DMS53 (cell line): ENCODE results near the gene ENPP3.
A peak's percentile ranks its signal among the peaks of the same experiment; 100 is the strongest.

Experiments
- DNase-seq: peaks from one replicate; lab custom pipeline; 2025; lab: John Stamatoyannopoulos, UW

Gene ENPP3

DNA sequence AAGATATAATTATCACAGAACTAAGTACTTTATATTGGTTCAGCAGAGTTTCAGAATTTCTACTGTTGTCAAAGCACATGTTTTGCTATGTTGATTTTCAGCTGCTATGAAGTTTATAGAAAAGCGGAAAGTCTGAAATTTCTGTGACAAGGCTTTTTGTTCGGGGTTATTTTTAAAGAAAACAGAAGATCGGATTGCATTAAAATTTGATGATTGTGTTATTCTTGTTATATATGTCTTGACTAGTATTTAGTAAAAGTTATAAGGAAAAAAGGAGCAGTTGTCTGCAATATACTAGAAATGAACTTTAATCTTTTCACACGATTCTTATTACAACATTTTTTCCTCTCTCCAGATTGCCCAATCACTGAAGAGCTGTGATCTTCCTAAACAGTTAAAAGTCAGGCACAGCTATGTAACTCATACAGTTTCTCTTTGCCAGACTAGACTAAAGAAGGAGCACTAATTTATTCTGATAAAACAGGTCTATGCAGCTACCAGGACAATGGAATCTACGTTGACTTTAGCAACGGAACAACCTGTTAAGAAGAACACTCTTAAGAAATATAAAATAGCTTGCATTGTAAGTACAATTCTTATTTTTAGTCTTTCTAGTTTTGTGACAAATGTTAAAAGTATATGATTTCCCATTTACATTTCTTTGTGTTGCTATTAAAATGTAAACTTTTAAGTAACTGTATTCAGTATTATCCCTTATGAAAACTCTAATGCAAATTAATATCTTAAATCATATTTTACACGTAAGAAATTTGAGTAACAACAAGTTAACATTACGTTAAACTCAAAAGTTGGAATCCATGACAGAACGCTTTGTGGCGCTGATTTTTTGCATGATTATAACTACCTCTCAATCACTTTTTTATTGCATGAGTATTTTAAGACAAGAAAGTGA is at the start of gene ENPP3:
TSS of gene ENPP3 (plus strand) at position 423 of the 913 bp plus-strand sequence. CDS start at position 506, 83 bp downstream.
- no peak for DNase-seq

DNA sequence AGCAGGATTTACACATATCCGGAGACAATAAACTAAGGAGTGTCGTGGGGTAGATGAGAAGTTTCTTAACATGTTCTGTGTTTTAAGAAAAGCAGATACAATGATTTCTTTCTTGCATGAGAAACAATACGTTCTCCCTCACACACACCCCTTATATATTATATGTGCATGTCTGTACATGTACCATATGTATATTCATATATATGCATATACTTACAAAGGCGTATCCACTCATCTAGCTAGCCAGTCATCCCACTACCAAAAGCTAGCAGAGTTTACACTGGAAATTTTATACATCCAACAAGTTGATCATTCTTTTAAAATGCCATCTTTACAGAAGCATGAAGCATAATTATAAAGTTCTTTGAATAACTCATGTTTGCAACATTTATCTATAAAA is 49.2 kb upstream of the ENPP3 start:
- no peak for DNase-seq

DNA sequence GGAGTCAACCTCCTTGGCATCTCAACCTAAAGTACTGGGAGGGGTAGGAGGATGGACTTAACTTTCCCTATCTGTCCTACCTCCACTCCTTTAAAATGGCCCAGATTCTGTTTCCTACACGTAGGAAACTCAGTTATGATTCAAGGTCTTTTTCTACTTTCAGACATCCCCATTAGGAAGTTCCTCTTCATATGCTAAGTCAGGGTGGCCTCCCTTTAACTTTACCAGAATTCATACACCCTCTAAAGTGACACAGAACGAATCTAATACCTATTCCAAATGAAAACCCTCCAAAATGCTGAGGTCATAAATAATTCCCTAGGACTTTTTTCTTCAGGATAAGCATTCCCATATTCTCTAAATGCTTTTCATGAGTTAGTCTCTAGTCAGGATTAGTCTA is 48.5 kb upstream of the ENPP3 start:
- no peak for DNase-seq

DNA sequence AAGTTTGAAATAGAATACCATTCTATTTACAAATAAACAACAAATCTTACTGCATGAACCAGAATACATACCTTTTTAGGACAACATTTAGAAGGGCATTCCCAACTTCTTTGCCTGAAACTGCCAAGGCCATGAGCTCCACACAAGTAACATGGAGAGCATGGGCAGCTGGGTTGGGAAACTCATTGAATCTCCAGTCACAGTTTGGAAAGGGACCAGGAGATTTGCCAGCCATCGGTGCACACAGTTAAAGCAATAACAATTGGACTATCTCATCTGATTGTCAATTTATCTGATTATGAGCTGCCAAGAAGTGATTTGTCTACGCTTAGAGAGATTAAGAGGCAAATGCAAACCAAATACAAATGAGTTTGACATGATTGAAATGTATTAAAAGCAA is 44.2 kb upstream of the ENPP3 start:
- DNase-seq: no peak

DNA sequence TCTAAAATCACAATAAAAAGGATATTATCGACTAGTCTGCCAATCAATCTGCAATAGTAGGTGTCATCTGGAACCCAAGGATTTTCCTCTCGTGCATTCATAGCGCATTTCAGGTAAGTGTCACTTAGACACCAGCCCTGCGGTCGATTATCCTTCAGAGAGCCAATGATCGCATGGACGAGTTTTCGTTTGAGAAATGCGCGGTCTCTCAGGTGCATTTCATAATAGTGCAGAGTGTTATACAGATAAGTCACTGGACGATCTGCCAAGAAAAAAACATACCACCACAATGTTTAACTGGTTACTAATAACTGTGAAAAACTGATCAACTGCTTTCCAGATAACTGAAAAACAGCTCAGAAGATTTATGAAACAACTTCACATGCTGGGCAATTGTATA is 43.0 kb upstream of the ENPP3 start:
- DNase-seq: no peak

DNA sequence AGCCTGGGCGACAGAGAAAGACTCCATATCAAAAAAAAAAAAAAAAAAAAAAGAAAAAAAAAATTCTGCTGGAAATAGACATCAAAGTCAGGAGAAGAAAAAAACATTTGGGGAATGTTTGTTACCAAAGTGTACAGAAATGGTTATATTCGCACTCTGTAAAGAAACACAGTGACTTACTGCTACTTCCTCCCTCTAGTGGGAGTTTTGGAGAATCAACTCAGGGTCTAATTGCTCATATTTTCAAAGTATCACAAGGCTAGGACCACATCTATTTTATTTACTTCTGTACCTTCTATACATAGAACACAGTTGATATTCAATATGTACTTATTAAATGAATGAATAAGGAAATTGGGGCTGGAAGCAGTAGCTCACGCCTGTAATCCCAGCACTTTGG is 39.7 kb upstream of the ENPP3 start:
- DNase-seq: peak; percentile 19

DNA sequence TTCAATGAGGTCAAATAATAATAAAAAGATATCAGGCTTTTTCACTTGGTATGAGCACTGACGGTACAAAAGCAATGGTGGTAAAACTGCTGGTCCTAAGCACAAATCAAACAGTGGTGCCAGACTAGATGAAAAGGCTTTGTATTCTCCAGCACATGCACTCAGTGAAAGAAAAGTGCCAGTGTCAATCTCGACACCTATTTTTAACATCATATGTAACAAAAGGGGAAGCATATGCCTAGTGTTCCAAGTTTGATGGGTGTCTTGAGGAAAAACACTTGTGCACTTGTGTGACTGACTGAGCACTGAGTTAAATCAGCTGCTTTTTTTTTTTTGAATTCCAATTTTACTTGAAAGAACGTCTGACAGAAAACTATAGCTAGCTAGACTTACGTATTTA is 36.4 kb upstream of the ENPP3 start:
- no peak for DNase-seq

DNA sequence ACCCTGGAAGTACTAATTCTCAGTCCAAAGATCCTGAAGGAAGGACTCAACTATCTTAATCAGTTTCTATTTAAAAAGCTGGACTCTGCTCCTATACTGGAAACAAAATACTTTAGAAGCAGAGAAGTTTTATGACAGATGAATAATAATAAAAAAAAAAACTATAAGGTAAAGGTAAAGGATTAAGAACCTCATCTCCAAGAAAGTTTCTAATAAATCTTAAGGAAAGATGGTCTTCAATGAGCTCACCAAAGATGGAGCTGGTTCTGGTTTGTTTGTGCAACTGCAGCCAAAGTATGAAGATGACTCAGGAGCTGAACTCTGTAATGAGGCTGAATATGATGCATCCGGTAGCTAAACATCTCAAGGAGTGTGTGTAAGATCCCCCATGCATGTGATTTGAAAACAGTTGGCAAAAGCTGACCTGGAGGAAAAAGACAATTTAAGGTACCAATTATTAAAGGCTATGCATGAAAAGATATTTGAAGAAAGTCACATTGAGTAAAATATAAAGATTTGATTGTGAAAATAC is 34.3 kb upstream of the ENPP3 start:
- no peak for DNase-seq

DNA sequence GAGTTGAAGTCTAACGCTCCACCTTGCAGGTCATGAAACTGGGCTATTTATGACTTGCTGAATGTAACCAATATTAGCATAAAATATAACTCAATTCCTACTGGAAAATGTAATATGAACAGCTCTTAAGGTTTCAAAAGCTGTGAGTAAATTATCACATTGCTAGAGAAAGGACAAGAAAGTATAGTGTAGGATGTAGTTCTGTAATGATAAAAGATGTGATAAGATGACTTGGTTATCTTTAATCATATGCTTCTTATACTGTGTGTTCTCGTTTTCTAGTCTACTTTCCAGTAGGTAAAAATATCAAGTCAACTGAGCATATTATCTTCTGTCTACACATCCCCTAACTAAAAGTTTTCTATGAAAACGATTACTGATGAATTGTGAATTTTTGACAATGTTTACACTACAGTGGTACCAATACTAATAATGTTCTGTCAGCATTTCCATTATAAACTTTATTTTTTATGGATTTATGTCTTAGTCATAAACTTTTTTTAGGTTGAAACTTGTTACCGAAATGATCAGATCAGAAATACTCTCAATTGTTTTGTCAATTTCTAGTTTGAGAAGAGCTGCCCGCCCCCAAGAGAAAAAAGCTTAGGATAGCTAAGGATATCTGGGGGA is 23.7 kb upstream of the ENPP3 start:
- no peak for DNase-seq

DNA sequence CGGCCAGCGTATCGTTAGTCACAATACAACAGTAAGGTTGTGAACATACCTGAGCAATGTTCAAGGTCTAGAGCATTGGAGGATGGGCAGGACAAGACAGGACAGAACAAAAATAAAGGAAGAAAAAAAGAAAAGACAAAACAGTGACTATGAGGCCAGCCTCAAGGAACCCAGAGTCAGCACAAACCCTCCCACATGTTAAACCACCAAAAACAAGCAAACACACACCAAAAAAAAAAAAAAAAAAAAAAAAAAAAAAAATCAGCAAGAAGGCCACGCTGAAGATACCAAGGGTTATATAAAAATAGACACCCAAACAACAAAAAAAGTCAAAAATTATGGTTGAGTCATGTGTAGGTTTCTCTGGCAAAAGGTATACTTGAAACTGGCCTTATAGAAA is 21.8 kb upstream of the ENPP3 start:
- DNase-seq: no peak

DNA sequence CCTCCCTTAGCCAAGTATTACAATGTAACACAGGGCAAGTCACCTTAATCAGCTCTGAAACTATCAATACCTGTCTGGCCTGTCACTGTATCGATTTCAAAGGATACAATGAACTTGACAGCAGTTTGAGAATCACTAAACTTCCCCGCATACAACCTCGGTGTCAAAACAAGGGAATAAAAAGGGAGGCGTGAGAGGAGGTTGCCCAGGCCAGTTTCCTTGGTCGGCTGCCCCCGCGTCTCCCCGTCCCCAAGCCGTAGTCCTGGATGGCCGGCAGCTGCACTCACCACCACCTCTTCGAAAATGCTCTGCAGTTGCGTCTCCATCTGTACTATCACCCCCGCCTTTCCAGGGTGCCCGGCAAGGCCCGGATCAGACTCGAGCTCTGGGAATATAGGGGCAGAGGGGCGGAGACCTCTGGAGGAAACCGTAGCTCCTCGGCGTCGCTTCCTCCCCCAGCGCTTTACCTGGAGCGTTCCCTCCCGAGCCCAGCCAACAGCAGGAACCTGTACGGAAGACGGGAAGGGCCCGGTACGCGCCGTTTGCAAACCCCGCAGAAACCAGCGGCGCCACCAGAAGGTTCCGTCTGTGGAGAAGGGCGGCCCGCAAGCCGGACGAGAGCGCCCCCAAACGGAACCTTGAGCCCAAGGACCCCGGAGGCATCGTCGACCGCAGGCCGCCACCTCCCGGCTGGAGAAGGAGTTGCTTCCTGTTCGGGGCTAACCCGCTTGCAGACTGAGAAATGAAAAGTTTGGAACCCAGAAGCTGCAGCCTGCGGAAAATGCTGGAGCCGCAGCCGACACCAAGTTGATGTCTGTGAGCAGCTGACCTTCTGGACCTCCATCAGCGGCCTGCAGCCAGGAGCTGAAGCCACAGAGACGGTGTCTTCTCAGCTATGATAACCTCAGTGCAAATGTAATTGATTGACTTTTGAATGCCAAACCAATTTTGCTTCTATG is 9.1 kb upstream of the ENPP3 start, which contains the start of gene MED23:
TSS of gene MED23 (minus strand) at position 519 of the 959 bp plus-strand sequence. CDS start at position 326, 193 bp downstream.
- peak; percentile 95 for DNase-seq

DNA sequence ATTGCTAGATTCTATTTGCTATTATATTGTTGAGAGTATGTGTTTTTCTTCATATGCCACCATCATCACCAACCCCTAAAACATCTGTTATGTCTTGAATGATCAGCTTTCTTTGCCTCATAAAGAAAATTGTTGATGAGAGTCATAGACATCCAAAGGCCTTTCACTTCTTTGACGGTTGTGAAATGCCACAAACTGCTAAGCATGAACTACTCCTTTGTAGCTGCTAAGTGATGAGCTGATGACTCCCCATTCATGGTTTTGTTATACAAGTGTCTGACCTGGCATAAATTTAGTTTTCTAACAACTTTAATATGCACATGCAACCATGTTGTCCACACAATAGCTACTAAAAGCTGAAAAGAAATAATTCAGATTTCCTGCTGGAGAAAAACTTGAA is 8.4 kb upstream of the ENPP3 start:
- DNase-seq: no peak

DNA sequence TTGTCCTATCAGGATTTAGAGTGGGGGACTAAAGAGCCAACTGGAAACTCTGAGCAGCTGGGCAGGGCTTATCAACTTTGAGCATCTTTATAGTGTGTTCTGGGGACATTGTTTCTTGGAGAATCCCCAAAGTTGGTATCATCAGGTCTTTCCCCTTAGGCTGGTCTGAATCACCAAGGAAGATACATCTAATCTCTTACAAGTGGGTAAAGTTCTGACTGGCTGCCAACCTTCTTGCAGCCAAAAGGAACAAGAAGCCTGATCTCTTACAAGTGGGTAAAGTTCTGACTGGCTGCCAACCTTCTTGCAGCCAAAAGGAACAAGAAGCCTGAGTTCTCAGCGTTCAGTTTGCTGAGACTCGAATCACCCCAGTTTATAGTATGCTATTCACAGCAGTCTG is 7.5 kb upstream of the ENPP3 start:
- no peak for DNase-seq

DNA sequence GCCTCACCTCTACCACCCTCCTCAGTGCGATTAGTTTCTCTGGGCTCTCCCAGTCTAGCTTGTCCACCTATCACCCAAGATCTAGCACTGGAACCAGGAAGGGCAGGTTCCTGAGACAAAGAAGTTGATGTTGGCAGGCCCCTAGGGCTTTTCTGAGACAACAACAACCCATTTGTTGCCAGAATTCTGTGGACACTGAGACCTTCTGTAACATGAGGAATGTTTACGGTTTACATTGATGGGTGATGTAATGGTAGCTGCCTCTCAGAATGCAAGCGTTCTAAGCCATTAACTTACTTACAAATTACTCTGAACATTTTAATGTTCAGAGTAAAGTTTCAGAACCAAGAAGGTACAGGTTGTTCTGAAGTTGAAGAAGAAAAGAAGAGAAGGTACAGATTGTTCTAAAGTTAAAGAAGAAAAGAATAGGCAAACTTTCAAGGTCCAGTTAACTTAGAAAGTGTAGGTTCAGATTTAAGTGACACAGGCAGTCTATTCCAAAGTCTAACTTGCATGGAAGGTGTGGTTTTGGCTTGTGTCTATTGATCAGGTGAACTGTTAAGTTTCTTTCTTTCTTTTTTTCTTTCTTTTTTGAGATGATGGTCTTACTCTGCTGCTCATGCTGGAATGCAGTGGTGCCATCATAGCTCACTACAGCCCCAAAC is 5.3 kb upstream of the ENPP3 start:
- no peak for DNase-seq

DNA sequence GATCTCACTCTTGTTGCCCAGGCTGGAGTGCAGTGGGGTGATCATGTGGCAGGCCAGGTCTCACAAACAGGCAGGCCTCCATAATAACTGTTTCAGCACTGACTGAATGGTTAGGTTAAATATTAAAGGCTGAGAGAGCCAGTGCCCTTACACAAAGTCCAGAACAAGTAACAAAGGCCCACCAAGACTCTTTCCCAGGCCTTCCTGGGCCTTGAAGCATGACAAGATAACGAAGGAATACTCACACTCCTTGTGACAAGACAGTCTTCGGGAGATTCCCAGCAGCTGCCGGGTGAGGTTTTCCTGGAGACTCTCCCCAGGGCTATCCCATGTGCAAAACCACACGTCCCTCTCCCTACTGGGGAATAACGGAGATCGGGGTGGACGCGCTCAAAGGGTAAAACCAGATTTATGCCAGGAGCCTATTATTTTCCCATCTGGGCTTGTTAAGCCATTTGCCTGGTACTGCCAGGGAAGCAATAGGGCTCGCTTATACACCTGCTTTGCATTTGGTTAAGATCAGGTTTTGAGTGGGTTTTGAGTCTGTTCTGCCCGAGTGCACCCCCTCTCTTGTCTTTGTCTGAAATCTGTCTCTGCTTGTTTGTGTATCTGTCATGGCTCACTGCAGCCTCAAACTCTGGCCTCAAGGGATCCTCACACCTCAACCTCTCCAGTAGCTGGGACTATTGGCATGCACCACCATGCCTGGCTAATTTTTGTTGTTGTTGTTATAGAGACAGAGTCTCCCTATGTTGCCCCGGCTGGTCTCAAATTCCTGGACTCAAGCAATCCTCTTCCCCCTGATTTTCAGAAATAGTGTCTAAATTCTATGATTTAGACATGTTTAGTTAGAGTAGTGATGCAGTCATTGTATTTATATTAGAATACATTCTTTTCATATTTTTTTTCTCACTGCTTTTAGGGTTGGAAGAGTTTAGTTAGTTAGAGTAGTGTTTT is 1.4 kb upstream of the ENPP3 start:
- DNase-seq: peak; percentile 27

DNA sequence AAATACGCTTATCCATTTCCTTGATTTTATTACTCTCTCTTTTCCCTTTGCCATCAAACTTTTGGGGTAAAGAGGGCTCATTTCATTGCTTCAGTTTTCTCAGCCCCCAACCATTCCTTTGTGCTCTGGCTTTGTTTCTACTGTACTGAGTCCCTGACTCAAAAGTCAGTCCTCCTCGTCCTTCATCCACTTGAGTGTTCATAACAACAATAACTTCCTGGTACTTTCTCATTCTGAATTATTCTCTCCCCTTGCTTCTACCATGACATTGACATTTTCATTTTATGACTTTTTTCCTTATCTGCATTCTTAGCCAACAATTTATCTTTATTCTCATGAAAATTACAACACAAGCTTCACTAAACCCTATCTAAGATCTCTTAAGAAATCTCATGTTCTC is 911 bp downstream of the ENPP3 start:
- no peak for DNase-seq

DNA sequence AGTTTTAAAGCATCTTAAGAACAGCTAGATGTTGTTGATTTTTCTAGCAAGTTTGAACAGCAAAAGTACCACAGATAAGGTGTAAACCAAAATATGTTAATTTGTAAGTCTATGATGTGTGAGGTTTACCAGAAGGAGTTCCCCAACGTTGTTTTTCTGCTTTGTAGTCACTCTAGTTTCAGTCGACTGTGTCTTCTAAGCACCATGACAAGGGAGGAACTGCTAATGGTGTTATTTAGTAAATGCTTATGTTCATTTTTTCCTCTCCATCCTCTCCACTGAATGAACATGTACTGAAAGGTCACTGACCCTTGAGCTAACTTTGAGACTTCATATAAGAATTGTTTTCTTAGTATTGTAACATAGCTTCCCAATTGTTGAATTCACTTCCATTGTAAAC is 3.0 kb downstream of the ENPP3 start:
- DNase-seq: no peak

DNA sequence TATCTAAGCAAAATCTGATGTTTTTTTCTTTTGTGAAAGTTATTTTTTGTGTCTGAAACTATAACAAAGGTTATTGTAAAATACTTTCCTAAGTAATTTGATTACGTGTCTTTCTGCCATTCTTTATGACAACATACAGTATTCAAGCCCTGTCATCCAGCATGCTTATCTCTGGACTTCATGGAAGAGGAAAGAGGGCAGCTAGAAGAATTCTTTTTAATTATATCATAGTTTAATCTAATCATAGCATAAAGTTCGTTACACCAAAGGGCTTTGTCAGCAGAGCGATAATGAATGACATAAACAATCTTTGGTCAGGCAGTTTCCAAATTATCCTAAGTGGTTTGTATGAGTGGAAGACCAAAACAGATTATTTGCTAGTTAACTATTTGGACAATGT is 3.5 kb downstream of the ENPP3 start:
- no peak for DNase-seq

DNA sequence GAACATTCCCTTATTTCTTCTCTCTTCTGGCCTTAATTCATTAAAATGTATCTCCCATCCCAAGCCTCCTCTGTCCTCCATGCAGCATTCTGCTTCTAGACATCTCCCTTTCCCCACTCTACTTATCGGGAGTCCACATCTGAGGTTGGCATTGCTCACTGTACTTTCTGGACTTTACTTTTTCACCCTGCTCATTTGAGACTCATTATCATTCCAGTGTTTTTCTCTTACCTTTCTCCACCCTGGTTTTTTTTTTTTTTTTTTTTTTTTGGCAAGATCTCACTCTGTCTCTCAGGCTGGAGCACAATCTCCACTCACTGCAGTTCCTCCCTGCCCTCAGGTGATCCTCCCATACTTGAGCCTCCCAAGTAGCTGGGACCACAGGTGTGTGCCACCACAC is 4.5 kb downstream of the ENPP3 start:
- DNase-seq: no peak

DNA sequence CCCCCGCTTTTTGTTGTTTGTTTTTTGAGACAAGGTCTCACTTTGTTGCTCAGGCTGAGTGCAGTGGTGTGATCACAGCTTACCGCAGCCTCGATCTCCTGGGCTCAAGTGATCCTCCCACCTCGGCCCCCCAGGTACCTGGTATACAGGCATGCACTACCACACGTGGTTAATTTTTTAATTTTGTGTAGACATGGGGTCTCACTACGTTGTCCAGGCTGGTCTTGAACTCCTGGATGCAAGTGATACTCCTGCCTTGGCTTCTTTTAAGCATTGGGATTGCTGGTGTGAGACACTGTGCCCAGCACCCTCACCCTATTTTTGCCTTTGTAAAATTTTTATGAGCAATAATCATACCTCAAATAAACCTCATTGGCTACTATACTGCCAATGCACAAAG is 5.5 kb downstream of the ENPP3 start:
- no peak for DNase-seq
